GM12878 (cell line): ENCODE data around the gene STAMBPL1. TPM values are rescaled to one million over a fixed set of nuclear protein-coding genes. Genes with fewer than 3 reads are reported as not detected.

ENCODE experiments used
- CBFB ChIP-seq: IDR thresholded peaks from 2 replicates; pipeline ENCODE4 v1.6.1; 2016; ENCODE audit warnings: antibody characterized with exemption, low read depth
- CBX5 ChIP-seq: sonication (generic); IDR thresholded peaks from 2 replicates; pipeline ENCODE4 v1.6.1; 2016; ENCODE audit warnings: low read depth, moderate library complexity, mild to moderate bottlenecking, inconsistent platforms
- CHD4 ChIP-seq: fragments of 200-600 bp; sonication (generic); IDR thresholded peaks from 2 replicates; pipeline ENCODE4 v1.6.1; 2016; ENCODE audit warnings: mild to moderate bottlenecking
- CREM ChIP-seq: IDR thresholded peaks from 2 replicates; pipeline ENCODE4 v1.6.1; 2014; ENCODE audit warnings: antibody characterized with exemption, low read depth
- E4F1 ChIP-seq: fragments of 450-650 bp; IDR thresholded peaks from 2 replicates; pipeline ENCODE4 v1.6.1; 2018; ENCODE audit warnings: borderline replicate concordance, mild to moderate bottlenecking; ENCODE audit not compliant: partially characterized antibody
- HDAC2 ChIP-seq: fragments of 200-600 bp; sonication (generic); IDR thresholded peaks from 2 replicates; pipeline ENCODE4 v1.6.1; 2017
- IRF4 ChIP-seq: IDR thresholded peaks from 2 replicates; pipeline ENCODE4 v1.6.1; 2011; ENCODE audit warnings: low read depth, low read length
- NFYB ChIP-seq: IDR thresholded peaks from 2 replicates; pipeline ENCODE4 v1.6.1; 2011; ENCODE audit warnings: low read depth, mild to moderate bottlenecking, low read length, improper control_type of control experiment, moderate library complexity; ENCODE audit not compliant: insufficient read depth
- POLR2A ChIP-seq: IDR thresholded peaks from 2 replicates; pipeline ENCODE4 v1.6.1; 2011; ENCODE audit warnings: low read depth, mild to moderate bottlenecking, low read length
- POLR2AphosphoS5 ChIP-seq: IDR thresholded peaks from 2 replicates; pipeline ENCODE4 v1.6.1; 2011; ENCODE audit warnings: mild to moderate bottlenecking, low read length, inconsistent platforms
- POU2F2 ChIP-seq: IDR thresholded peaks from 3 replicates; pipeline ENCODE4 v1.6.1; 2011; ENCODE audit warnings: low read depth, mild to moderate bottlenecking, low read length, borderline replicate concordance
- RELB ChIP-seq: fragments of 450-650 bp; IDR thresholded peaks from 2 replicates; pipeline ENCODE4 v1.6.1; 2017; ENCODE audit warnings: low read depth, mild to moderate bottlenecking, moderate library complexity
- SIN3A ChIP-seq: IDR thresholded peaks from 2 replicates; pipeline ENCODE4 v1.6.1; 2012; ENCODE audit warnings: low read depth, low read length, improper control_type of control experiment
- SRF ChIP-seq, 2 experiments: IDR thresholded peaks; 2 replicates each; pipeline ENCODE4 v1.6.1; 2011; ENCODE audit warnings: low read depth in 2 of 2, low read length in 2 of 2, mild to moderate bottlenecking in 1 of 2, moderate library complexity in 1 of 2
- SUZ12 ChIP-seq: fragments of 200-600 bp; sonication (generic); IDR thresholded peaks from one replicate; pipeline ENCODE4 v1.6.1; 2018; ENCODE audit warnings: antibody characterized with exemption, mild to moderate bottlenecking; ENCODE audit not compliant: unreplicated experiment
- TAF1 ChIP-seq: IDR thresholded peaks from 2 replicates; pipeline ENCODE4 v1.6.1; 2011; ENCODE audit warnings: mild to moderate bottlenecking, low read depth, low read length, borderline replicate concordance
- ZBTB4 ChIP-seq: fragments of 450-650 bp; formaldehyde crosslinking; IDR thresholded peaks from 2 replicates; pipeline ENCODE4 v1.4.0; 2022; ENCODE audit warnings: mild to moderate bottlenecking, moderate library complexity
- ZNF207 ChIP-seq: fragments of 450-650 bp; IDR thresholded peaks from 2 replicates; pipeline ENCODE4 v1.6.1; 2014; ENCODE audit warnings: antibody characterized with exemption, mild to moderate bottlenecking, borderline replicate concordance
- ZNF217 ChIP-seq: fragments of 450-650 bp; IDR thresholded peaks from 2 replicates; pipeline ENCODE4 v1.6.1; 2017; ENCODE audit warnings: antibody characterized with exemption, mild to moderate bottlenecking
- ZNF687 ChIP-seq: fragments of 450-650 bp; IDR thresholded peaks from 2 replicates; pipeline ENCODE4 v1.6.1; 2017; ENCODE audit warnings: mild to moderate bottlenecking, moderate library complexity
- polyA plus RNA-seq, 11 experiments: library from polyadenylated mRNA; depleted of rRNA in 4 of 11; unstranded in 6 of 11; stranded (reverse) in 5 of 11; fragments of >200 nt; fragmentation: Nextera tagmentation in 4 of 11; fragmentation: Illumina TruSeq in 1 of 11; extraction: Ambion mirVana in 4 of 11; extraction: Trizol in 1 of 11; gene quantifications; 1 replicate in 1 of 11; 2 replicates in 10 of 11; pipeline versions ENCODE4 v1.2.1 to v1.2.3, GENCODE V29; 2011 to 2016; ENCODE audit warnings: inconsistent platforms in 2 of 11, missing spikeins in 2 of 11, low read depth in 1 of 11
- total RNA-seq, 4 experiments: library from RNA; depleted of rRNA in 3 of 4; stranded (reverse); fragments of >200 nt in 3 of 4; fragmentation: Illumina TruSeq in 1 of 4; extraction: Trizol in 1 of 4; gene quantifications; 2 replicates each; pipeline versions ENCODE4 v1.2.1 to v1.2.3, GENCODE V29; 2013 to 2021

The STAMBPL1 gene
- total and polyA plus RNA-seq, 10 of the 15 experiments (the other 5 are each of a cell fraction or from before 2014, with no cell fraction given): 7.5 to 44.1 (median 25.4) TPM

- TF ChIP-seq SRF (IDR thresholded peaks at IDR 0.05; ENCODE audit: low read depth in 2 of 2, low read length in 2 of 2): 0 out of 4 replicates have a peak, but pooled peaks of 1 of the 2 experiments have one; percentile 5
- TF ChIP-seq ZBTB4 (CRISPR knock-in tag): no peak
- TF ChIP-seq NFYB: no peak
- TF ChIP-seq HDAC2: no peak
- TF ChIP-seq CHD4: no peak
- TF ChIP-seq ZNF687: peak; percentile 27; the same call in 1 of the 2 replicates
- TF ChIP-seq CBFB: no peak
- TF ChIP-seq ZNF217: peak; percentile 70; the same call in 1 of the 2 replicates
- TF ChIP-seq POLR2AphosphoS5: no peak
- peak; percentile 72; the same call in 1 of the 3 replicates for TF ChIP-seq POU2F2
- TF ChIP-seq SUZ12: no peak
- no peak; the same call in 1 of the 2 replicates for TF ChIP-seq RELB
- TF ChIP-seq CREM: peak; percentile 71
- peak; percentile 20; the same call in 1 of the 2 replicates for TF ChIP-seq TAF1
- TF ChIP-seq POLR2A: 0 out of 2 replicates have a peak, but pooled peaks have one; percentile 26
- TF ChIP-seq SIN3A: no peak
- peak; percentile 22; the same call in 1 of the 2 replicates for TF ChIP-seq IRF4
- peak; percentile 68; the same call in 1 of the 2 replicates for TF ChIP-seq CBX5
- TF ChIP-seq ZNF207: no peak
- TF ChIP-seq E4F1: no peak
Measured at GRCh38 chr10:88886557-88886956, 6.5 kb downstream of the STAMBPL1 start (continued).
